ACC112 (cell line): ENCODE measurements around the gene ADAMTS5.

Experiments
- H2AFZ ChIP-seq: fragments of 200-600 bp; sonication (generic); one replicate; pipeline ENCODE4 v1.6.0; 2017; ENCODE audit warnings: antibody characterized with exemption, low read length; ENCODE audit not compliant: unreplicated experiment
- H3K27ac ChIP-seq: fragments of 200-600 bp; sonication (generic); 2 replicates; pipeline ENCODE4 v1.5.1; 2014; ENCODE audit warnings: low read depth, mild to moderate bottlenecking, antibody characterized with exemption, low read length, moderate library complexity
- H3K27me3 ChIP-seq: fragments of 200-600 bp; sonication (generic); 2 replicates; pipeline ENCODE4 v1.6.1; 2014; ENCODE audit warnings: mild to moderate bottlenecking, antibody characterized with exemption, low read length, moderate library complexity, mixed read lengths; ENCODE audit not compliant: insufficient read depth
- H3K36me3 ChIP-seq: fragments of 200-600 bp; sonication (generic); 2 replicates; pipeline ENCODE4 v1.6.1; 2016; ENCODE audit warnings: mild to moderate bottlenecking, antibody characterized with exemption, low read length, moderate library complexity, mixed read lengths; ENCODE audit not compliant: insufficient read depth
- H3K4me1 ChIP-seq: fragments of 200-600 bp; sonication (generic); one replicate; pipeline ENCODE4 v1.6.1; 2016; ENCODE audit warnings: low read length, mixed read lengths; ENCODE audit not compliant: insufficient read depth, unreplicated experiment, control insufficient read depth
- H3K4me3 ChIP-seq: fragments of 200-600 bp; sonication (generic); 2 replicates; pipeline ENCODE4 v1.5.1; 2014; ENCODE audit warnings: mild to moderate bottlenecking, low read depth, low read length
- H3K79me2 ChIP-seq: fragments of 200-600 bp; sonication (generic); one replicate; pipeline ENCODE4 v1.6.0; 2016; ENCODE audit warnings: low read length; ENCODE audit not compliant: control insufficient read depth, unreplicated experiment, insufficient read depth

Gene ADAMTS5

DNA sequence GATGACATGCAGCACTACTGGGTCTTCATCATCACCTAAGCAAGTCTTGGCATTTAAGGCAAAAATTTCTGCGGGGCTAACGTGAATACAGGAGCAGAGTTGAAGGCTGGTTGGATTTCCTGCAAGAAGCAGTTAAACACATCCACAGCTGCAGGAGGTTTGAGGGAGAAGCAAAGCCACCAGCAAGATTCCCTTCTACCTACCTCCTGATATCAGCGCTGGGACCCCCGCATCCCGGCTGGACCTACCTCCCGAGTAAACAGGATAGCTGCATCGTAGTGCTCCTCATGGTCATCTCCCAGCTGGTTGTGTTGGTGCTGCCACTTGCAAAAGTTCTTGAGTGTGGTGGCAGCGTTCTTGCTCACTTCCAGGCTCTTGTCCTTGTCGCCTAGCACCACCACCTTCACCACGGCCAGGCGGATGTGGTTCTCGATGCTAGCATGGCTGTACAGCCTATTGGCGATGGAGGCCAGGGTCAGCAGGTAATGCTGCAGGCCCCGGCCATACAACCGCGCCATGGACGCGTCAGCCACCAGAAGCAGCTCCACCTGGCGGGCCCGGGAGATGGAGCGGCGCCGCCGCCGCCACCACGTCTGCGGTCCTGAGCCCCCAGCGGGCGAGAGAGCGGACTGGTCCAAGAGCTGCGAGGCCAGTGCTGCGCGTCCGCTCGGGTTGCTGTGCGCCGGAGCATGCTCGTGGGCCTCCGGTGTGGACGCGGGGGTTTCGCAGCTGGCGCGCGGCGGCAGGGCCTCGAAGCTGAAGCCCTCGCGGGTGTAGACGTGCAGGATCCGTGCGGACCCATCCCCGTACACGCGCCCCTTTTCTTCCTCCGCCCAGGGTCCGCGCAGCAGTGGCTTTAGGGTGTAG lies 1.6 kb downstream of the ADAMTS5 start:
- Histone ChIP-seq H2AFZ (peak overlapping the region; percentile 68), H3K27me3 (no peaks in the 10 kb centered on the region), H3K4me1 (peaks cover 22% of the 10 kb centered on the region), H3K36me3 (no peaks in the 10 kb centered on the region), H3K27ac (no peak overlapping the region), H3K4me3 (peak overlapping the region; percentile 81), H3K79me2 (no peaks in the 10 kb centered on the region)

DNA sequence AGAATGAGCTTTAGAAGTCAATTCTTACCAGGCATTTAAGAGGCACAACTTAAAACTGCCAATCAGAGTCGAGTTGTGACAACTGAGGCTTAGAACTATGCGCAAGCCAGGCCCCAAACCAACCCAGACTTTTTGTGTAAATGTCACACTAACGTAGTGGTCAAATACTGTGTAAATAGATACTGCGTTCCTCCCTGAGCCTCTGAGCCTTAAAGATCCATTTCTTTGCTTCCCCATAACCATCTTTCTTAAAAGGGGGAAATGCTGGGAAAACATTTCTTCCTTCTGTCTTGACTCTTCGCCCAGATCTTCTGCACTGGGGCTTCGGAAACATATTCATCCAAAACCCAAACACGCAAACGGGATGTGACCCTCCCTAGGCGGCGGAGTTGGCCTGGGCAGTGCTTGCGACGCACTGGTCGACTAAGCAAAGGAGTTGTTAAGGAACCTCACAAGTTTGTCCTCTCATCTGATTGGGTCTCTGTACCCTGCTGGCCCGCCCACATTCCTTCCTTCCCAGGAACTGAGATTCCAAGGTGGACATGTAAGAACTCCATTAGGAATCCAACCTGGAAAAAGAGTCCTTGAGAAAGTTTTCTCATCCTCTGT lies 2.6 kb downstream of the ADAMTS5 start:
- Histone ChIP-seq H3K4me1 (peaks cover 22% of the 10 kb centered on the region), H3K4me3 (peak overlapping the region; percentile 81), H2AFZ (peak overlapping the region; percentile 26), H3K27me3 (no peaks in the 10 kb centered on the region), H3K36me3 (no peaks in the 10 kb centered on the region), H3K79me2 (no peaks in the 10 kb centered on the region), H3K27ac (peak overlapping the region; percentile 13)

DNA sequence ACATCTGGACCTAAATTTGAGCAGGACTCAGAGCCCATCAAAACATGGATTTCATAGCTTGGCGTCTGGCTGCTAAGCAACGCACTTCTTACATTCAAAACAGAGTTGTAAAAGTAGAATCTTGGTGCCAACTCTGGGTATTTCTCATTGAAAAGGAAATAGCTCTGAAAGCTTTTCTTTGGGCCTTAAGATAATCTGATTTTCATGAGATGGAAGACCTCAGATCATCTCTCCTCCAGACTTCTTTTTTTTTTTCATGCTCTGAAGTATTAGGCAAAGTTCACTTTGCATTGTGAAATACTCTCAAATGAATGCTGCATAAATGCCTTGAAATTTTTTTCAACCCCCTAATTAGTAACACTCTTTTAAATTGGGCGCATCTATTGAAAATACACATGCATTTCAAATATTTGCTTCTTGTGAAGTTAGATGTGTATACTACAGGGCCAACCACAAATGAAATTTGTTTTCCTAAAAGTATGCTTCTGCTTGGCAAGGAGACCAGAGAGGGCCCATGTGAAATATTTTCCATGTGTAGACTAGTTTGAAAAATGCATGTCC lies 4.2 kb downstream of the ADAMTS5 start:
- peak overlapping the region; percentile 63 for H3K4me3 ChIP-seq
- H3K27me3 ChIP-seq: no peaks in the 10 kb centered on the region
- no peak overlapping the region for H3K27ac ChIP-seq
- H3K4me1 ChIP-seq: peaks cover 22% of the 10 kb centered on the region
- peaks cover 3% of the 10 kb centered on the region; the same call in 1 of the 2 replicates for H3K36me3 ChIP-seq
- H2AFZ ChIP-seq: peak overlapping the region; percentile 42
- H3K79me2 ChIP-seq: no peaks in the 10 kb centered on the region

DNA sequence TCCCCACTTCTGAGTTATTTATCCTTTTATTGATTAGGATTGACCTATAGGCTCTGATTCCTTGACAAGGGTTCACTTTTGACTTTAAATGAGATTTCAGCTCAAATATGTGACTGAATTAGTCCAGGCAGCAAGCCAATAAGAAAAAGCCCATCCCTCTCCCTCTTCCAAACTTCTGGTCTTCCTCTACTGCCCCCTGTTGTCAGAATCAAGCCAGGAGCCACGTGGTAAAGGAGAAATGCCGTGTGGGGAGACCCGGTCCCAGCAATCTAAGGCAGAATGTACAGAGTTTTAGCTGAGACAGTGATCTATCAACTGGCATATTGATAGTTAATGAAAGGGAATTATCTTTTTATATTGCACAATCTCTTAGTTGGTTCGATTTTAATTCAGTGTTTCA lies 5.2 kb downstream of the ADAMTS5 start:
- no peak overlapping the region for H3K27ac ChIP-seq
- H3K79me2 ChIP-seq: no peaks in the 10 kb centered on the region
- peaks cover 22% of the 10 kb centered on the region for H3K4me1 ChIP-seq
- no peak overlapping the region for H3K4me3 ChIP-seq
- no peak overlapping the region for H2AFZ ChIP-seq
- H3K27me3 ChIP-seq: no peaks in the 10 kb centered on the region
- peaks cover 3% of the 10 kb centered on the region; the same call in 1 of the 2 replicates for H3K36me3 ChIP-seq

DNA sequence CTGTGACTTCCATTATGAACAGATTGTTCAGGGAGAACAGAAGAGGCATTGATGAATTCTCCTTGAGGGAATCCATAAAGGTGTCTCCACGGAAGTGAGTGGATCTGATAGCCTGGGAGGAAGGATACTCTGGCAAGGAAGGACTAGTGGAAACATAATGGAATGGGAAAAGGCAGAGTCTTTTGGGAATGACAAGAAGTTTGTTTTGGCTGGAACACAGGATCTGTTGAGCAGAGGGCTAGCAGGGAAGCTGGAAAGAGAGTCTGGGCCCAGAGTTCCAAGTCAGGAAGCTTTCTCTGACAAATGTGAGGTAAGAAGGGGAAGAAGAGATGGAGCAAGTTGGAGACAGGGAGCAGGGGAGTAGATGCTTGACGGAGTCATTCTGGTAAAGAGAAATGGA lies 8.1 kb downstream of the ADAMTS5 start:
- Histone ChIP-seq H3K27ac (no peak overlapping the region), H3K36me3 (peaks cover 7% of the 10 kb centered on the region), H3K4me3 (no peak overlapping the region), H3K79me2 (no peaks in the 10 kb centered on the region), H3K27me3 (no peaks in the 10 kb centered on the region), H3K4me1 (peaks cover 12% of the 10 kb centered on the region), H2AFZ (no peak overlapping the region)

DNA sequence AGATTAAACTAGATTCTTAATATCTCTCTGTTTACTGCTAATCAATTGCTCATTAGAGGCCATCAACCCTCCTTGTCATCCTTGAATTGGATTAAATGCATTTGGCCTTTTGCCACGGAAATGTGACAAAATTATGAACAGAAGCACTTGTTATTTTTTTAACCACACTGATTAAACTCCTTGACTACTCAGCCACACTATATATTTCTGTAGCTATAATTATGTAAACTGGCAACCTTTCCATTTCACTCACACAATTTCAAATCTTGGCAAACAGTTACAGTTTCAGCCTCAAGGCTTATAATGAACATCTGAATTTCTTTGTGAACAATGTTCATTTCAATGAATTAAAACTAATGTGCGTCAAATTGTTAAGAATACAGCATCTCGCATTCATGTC lies 10.1 kb downstream of the ADAMTS5 start:
- Histone ChIP-seq H3K4me1 (no peaks in the 10 kb centered on the region), H2AFZ (no peak overlapping the region), H3K27me3 (no peaks in the 10 kb centered on the region), H3K79me2 (no peaks in the 10 kb centered on the region), H3K36me3 (peaks cover 9% of the 10 kb centered on the region), H3K27ac (no peak overlapping the region), H3K4me3 (no peak overlapping the region)

DNA sequence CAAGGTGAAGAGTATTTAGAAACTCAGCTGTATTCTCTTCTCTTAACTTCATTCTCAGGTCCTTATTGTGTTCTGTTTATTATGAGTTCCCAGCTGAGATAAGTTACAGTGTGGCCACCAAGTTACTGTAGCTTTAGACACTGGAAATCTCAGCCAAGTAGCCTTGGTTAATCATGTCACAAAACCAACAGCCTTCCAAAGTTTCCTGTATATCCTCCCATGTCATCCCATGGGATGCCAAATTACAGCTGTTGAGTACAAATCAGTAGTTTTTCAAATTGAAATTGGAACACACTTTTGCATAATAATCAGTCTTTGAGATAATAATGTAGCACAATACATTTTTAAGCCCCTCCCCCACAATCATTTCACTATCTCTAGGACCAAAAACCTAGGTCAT lies 10.7 kb downstream of the ADAMTS5 start:
- Histone ChIP-seq H3K79me2 (no peaks in the 10 kb centered on the region), H3K27ac (no peak overlapping the region), H3K4me1 (no peaks in the 10 kb centered on the region), H3K27me3 (no peaks in the 10 kb centered on the region), H3K36me3 (peaks cover 9% of the 10 kb centered on the region), H2AFZ (no peak overlapping the region), H3K4me3 (no peak overlapping the region)

DNA sequence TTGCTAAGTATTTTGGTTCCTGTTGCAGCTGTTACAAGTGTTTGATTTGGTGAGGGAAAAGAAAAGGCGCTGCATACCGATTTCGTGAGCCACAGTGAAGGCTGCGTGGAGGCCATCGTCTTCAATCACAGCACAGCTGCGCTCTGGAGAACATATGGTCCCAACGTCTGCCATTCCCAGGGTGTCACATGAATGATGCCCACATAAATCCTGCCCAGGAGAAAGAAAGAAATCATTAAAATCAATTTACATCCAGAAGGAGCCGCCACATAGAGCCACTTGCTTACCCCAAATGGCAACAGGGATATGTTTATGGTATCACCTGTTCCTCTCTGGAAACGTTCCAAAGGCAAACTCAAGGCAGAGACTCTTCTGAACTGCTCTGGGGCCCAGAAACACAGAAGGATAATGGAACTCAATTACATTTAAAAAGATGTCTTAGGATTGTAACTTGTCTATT lies 12.2 kb downstream of the ADAMTS5 start:
- H3K79me2 ChIP-seq: no peaks in the 10 kb centered on the region
- no peak overlapping the region for H3K27ac ChIP-seq
- H3K36me3 ChIP-seq: peaks cover 9% of the 10 kb centered on the region
- no peak overlapping the region for H2AFZ ChIP-seq
- H3K27me3 ChIP-seq: no peaks in the 10 kb centered on the region
- H3K4me3 ChIP-seq: no peak overlapping the region
- no peaks in the 10 kb centered on the region for H3K4me1 ChIP-seq

DNA sequence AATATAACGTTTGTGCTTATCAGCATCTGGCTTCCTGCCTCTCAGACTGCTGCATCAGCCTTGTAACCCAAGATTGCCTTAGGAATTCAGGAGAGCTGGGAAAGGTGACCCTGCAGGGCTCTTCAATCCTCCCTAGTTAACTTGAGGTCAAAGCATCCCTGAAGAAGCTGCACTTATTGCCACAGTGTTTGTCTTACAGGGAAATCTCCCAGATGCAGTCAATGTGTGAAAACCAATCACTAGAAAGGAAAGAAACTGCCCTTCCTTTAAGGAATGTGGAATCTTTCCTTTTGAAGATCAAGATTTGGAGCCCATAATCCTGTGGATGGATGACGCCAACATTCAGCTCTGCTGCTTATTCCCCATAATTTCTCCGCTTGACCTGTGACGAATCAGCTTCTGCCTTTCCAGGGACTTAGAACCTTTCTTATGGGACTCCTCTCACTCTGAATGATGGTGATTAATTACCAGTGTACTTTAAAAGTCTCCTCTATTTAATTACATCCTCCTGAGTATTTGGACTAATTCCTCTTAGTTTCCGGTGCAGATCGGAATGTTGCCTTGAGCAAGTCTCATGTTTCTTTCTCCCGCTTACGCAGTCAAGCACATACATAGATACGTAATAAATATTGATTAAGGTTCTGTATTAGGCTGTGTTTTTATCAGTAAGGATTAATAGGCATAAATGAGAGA lies 14.4 kb downstream of the ADAMTS5 start:
- Histone ChIP-seq H3K4me1 (peaks cover 5% of the 10 kb centered on the region), H3K79me2 (no peaks in the 10 kb centered on the region), H3K27me3 (no peaks in the 10 kb centered on the region), H3K27ac (no peak overlapping the region), H2AFZ (no peak overlapping the region), H3K36me3 (peaks cover 6% of the 10 kb centered on the region; the same call in 1 of the 2 replicates), H3K4me3 (no peak overlapping the region)

DNA sequence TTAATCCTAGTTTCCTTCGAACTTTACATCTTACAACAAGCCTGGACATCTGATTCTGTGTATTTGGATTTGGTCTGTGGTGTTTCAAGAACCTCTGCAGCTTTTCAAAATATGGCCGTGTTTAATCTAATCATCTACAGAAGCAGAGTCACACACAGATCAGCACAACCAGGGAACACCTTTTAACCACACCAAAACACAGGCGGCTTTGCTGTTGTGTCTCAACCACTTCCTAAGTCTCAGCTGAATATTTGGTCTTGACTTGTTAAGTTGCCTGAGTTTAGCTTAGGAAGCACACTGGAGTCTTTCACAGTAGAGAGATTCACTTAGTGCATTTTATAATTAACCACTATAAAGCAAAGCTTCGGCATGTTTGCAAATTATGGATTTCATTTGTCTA lies 17.1 kb downstream of the ADAMTS5 start:
- Histone ChIP-seq H3K27ac (no peak overlapping the region), H3K4me1 (peaks cover 5% of the 10 kb centered on the region), H3K4me3 (no peak overlapping the region), H3K36me3 (peaks cover 6% of the 10 kb centered on the region; the same call in 1 of the 2 replicates), H2AFZ (no peak overlapping the region), H3K27me3 (no peaks in the 10 kb centered on the region), H3K79me2 (no peaks in the 10 kb centered on the region)
